HG02840 (cell line): Measurements from ENCODE around the gene PPP2R2B.
"Not testable (repeated sequence)": the region's sequence is repeated elsewhere in the genome, so short reads cannot be mapped to it uniquely, and the experiment has no call there.

Experiments used
- ATAC-seq: cut with Tn5 transposase; IDR thresholded peaks from one replicate; pipeline ENCODE4 v1.9.1; 2021; ENCODE audit warnings: mild to moderate bottlenecking, moderate library complexity, moderate number of reproducible peaks; ENCODE audit not compliant: unreplicated experiment, low FRiP score

PPP2R2B gene

DNA sequence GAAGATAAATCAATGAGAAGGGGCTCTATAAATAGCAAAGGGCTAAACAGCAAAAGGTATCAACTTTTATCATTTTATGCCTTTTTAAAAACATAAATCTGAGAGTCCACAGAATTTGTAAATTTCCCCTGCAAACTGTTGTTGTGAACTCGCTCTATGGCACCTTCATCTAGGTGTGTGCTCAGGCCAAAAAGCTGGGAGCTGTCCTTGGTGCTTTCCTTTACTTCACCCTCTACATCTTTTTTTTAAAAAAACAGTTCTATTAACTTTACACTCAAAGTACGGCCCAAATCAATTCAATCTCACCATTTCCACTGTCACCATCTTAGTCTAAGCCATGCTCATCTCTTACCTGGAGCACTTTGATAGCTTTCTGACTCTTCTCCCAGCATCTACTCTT is 254.4 kb downstream of the PPP2R2B start:
- ATAC-seq, result no peak

GRCh38 chr5:146623666-146624065 is 254.9 kb downstream of the PPP2R2B start:
- ATAC-seq, result no peak

- ATAC-seq, result no peak
Observed at GRCh38 chr5:146623009-146623408, 255.5 kb downstream of the PPP2R2B start.

- ATAC-seq, result no peak
Observed at GRCh38 chr5:146622391-146622790, 256.2 kb downstream of the PPP2R2B start.

GRCh38 chr5:146620669-146621051 is 257.9 kb downstream of the PPP2R2B start:
- ATAC-seq, result no peak

- ATAC-seq, result no peak
Observed at GRCh38 chr5:146620031-146620668, 258.4 kb downstream of the PPP2R2B start.

DNA sequence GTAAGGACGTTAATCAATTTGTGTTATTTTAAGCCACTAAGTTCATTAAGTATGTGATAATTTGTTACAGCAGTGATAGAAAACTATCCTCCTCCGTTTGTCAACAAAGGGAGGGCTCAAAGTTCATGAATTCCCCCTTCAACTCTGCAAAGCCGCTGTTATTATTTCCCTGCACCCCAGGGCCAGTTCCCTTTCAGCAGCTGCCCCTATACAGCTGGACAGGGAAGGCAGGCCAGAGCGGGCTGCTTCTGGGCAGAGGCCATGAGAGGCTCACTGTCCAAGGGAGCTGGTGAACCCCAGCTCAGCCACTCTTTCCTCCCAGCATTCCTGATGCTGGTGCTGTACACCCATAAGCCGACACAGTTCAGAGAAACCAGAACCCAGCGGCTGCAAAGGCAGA is 260.1 kb downstream of the PPP2R2B start:
- ATAC-seq, result no peak

GRCh38 chr5:146609731-146610130 is 268.8 kb downstream of the PPP2R2B start:
- not testable (repeated sequence) for ATAC-seq

DNA sequence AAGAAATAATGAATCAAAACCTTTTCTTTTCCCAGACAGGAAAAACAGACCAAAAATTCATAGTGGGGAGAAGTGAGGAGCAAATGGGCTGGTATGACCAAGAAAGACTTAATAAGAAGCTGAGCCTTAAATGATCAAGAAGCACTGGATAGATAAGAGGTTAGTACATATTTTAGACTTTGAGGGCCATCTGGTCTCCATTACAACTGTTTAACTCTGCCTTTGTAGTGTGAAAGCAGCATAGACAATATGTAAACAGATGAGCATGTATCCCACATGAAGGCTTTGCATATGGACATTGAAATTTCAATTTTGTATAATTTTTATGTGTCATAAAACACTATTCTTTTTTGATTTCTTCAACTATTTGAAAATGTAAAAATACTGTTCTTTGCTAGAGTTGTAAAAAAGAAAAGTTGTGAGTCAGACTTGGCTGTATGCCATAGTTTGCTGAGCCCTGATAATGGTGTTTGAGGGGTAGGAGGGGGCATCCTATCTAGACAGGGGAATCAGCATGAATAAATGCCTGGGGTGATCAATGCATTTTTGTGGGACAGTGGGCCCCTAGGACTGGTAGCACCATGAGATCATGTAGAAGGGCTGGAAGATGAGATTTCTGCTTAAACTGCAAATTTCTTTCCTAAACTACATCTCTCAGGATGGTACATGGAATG is 270.8 kb downstream of the PPP2R2B start:
- ATAC-seq, result no peak

DNA sequence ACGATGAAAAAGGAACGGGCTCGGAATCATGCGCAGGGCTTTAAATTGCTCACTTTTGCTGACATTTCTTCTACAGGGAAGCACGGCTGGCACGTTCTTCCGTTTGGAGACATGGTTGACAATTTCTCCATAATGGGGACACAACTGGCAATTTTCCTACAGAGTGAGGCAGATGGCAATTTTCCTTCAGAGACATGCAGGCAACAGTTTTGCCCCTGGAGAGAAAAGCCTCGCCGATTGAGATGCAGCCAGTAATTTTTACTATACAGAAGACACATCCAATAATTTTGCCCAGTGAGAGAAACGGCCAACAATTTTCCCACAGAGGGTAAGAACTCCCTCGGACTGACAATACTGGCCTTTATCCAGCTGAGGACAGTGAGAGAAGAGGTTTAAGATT is 271.7 kb downstream of the PPP2R2B start:
- ATAC-seq, result no peak

DNA sequence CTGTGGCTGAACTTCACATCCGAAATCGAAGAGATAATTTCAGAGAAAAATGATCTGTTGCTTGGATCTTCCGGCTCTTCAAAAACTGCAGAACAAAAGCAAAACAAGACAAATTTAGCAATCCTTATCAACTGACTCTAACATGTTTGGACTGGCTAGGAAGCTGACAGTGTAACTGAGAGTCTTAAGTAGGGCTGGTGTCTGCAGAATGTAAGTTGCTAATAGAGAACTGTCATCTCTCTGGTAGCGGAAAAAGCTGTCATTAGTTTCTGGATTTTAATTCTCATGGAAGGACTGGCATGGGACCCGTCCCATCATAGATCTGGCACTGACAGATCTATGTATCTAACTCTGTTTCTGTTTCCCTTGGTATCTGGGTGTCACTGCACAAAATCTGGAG is 278.2 kb downstream of the PPP2R2B start:
- no peak for ATAC-seq

DNA sequence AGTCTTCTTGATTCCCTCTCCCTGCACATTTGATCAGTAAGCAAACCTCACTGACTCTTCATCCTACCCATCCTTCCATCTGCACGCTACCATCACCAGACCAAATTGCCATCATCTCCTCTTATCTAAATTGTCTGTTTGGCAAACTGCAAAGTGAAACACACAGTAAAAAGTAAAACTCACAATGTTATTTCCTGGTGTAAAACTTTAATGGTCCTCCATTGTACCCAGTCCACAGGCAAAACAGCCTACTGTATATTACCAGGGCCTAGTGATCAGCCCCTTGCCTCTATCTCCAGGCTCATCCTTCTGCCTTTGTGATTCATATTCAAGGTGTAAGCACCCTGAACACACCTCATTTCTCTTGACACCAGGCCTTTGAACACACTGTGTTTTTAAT is 279.3 kb downstream of the PPP2R2B start:
- ATAC-seq, result no peak

GRCh38 chr5:146595088-146595487 is 283.5 kb downstream of the PPP2R2B start:
- no peak for ATAC-seq

GRCh38 chr5:146592352-146592751 is 286.2 kb downstream of the PPP2R2B start:
- no peak for ATAC-seq

DNA sequence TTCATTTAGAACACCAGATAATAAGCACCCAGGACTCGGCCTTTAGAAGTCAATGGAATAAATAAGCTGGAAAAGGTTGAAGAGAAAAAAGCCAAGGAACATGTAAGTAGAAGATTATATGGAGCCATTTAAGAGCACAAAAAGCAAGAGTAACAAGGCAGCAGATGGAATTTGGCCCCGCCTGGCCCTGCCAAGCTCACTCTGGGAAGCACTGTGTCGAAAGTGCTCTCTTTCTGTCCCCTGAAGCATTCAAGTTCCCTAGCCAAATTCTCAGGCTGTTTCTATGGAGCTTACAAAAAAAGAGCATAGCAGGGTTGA is 289.6 kb downstream of the PPP2R2B start:
- no peak for ATAC-seq

- no peak for ATAC-seq
Observed at GRCh38 chr5:146588331-146589027, 290.1 kb downstream of the PPP2R2B start.

DNA sequence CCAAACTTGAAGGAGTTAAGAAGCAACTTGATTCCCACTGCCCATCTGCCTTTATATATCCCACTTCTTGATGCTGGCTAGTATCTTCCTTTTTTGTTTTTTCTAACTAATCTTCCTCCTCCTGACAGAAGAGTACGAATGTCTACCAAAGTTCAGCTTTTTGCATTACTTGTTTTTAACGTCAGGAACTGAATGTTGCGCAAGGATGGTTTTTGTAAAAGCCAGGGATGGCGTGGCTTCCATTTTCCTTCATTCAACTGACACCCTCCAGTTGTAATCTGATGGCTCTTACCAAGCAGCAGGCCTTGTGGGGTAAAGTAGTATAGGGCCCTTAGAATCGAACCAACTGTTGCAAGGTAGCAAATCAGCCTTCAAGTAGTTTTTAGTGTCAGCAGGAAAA is 291.8 kb downstream of the PPP2R2B start:
- no peak for ATAC-seq

- no peak for ATAC-seq
Observed at GRCh38 chr5:146584750-146585149, 293.8 kb downstream of the PPP2R2B start.

DNA sequence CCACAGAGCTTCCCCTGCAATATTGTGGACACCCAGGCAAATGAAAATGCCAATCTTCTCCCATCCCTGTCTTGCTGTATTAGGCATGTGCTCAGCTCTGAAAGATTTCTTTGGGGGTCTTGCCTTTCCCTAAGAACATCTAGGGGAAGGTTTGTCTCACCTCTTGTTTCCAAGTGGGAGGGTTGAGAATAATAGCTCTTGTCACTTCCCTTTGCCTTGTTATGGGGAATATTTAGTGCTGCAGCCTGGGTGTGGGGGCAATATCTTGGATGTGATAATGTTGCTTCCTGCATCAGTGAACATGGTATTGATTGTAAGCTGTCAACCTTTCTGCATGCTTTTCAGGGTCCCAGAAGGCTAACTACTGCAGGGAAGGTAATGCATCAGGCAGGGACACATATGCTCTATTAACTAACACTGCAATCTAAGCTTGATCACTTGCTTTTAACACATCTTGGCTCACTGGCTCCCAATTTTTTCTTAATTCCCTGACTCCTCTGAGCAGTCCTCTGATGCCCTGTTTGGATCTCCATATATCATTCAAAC is 296.4 kb downstream of the PPP2R2B start:
- ATAC-seq, result no peak

DNA sequence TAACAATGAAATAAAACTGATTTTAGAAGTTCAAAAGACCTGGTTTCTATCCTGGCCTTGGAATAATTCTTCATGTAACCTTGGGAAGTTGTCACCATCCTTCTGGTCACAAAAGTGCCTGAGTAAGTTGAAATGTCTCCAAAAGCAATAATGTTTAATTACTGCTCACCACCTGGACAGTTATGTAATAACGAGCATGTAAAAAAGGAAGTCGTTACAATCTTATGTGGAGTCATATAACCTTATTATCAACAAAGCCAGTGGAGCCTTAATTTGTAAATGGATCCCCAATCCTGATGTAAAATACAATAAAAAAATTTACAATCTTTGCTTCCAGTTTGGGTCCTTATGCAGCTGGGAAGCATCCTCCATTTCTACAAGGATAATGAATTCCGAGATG is 298.3 kb downstream of the PPP2R2B start:
- no peak for ATAC-seq

- no peak for ATAC-seq
Observed at GRCh38 chr5:146574713-146575112, 303.8 kb downstream of the PPP2R2B start.

GRCh38 chr5:146568161-146568560 is 310.4 kb downstream of the PPP2R2B start:
- ATAC-seq, result no peak
